Measurements from ENCODE around the gene TRIO.

The TRIO gene

GRCh38 chr5:14254686-14255085, 111.5 kb downstream of the TRIO start:
- ChIA-PET POLR2A (no interaction called here), CTCF (no interaction called here)
- no peak overlapping the region for H3K27ac ChIP-seq (ENCODE audit: extremely low read depth, low read depth, low read length)
- H3K4me3 ChIP-seq (ENCODE audit: low read depth, low read length), result no peak overlapping the region
- no peaks in the 10 kb centered on the region for H3K36me3 ChIP-seq (ENCODE audit: control insufficient read depth in 2 of 2, insufficient read depth in 1 of 2, low read length in 2 of 2)
- peaks cover 11% of the 10 kb centered on the region for H3K4me1 ChIP-seq (ENCODE audit: control insufficient read depth, insufficient read depth, low read length)
- TF ChIP-seq KLF1 (tag by site-specific recombination; IDR thresholded peaks at IDR 0.05) (no peak), HOXC10 (CRISPR knock-in tag; IDR thresholded peaks at IDR 0.05) (no peak), ZNF221 (tag by site-specific recombination; IDR thresholded peaks at IDR 0.05; ENCODE audit: borderline replicate concordance) (no peak), ZNF513 (tag by site-specific recombination; IDR thresholded peaks at IDR 0.05) (no peak), ZNF48 (tag by site-specific recombination; IDR thresholded peaks at IDR 0.05) (no peak), ZNF623 (tag by site-specific recombination; IDR thresholded peaks at IDR 0.05) (no peak), GFI1B (tag by site-specific recombination; IDR thresholded peaks at IDR 0.05) (no peak), ZNF510 (tag by site-specific recombination; IDR thresholded peaks at IDR 0.05; ENCODE audit: insufficient replicate concordance) (no peak), ZNF214 (tag by site-specific recombination; IDR thresholded peaks at IDR 0.05; ENCODE audit: borderline replicate concordance) (no peak), ZNF223 (tag by site-specific recombination; IDR thresholded peaks at IDR 0.05) (no peak), ZNF26 (tag by site-specific recombination; IDR thresholded peaks at IDR 0.05) (no peak), BCL6B (tag by site-specific recombination; IDR thresholded peaks at IDR 0.05) (no peak), ZBTB44 (tag by site-specific recombination; IDR thresholded peaks at IDR 0.05) (no peak), ZBTB21 (tag by site-specific recombination; IDR thresholded peaks at IDR 0.05) (no peak), ZNF596 (tag by site-specific recombination; IDR thresholded peaks at IDR 0.05) (no peak), MEIS1 (CRISPR knock-in tag; IDR thresholded peaks at IDR 0.05; ENCODE audit: borderline replicate concordance) (no peak), ZSCAN16 (tag by site-specific recombination; IDR thresholded peaks at IDR 0.05) (no peak)
- H3K9me3 ChIP-seq (ENCODE audit: control insufficient read depth, insufficient read depth, low read depth, low read length), result no peaks in the 10 kb centered on the region; the same call in 1 of the 2 replicates

GRCh38 chr5:14256026-14256690, 113.0 kb downstream of the TRIO start:
- Histone ChIP-seq H3K4me3 (ENCODE audit: low read depth, low read length) (no peak overlapping the region), H3K4me1 (ENCODE audit: control insufficient read depth, insufficient read depth, low read length) (peaks cover 15% of the 10 kb centered on the region), H3K9me3 (ENCODE audit: control insufficient read depth, insufficient read depth, low read depth, low read length) (no peaks in the 10 kb centered on the region; the same call in 1 of the 2 replicates), H3K27ac (ENCODE audit: extremely low read depth, low read depth, low read length) (no peak overlapping the region), H3K36me3 (ENCODE audit: control insufficient read depth in 2 of 2, insufficient read depth in 1 of 2, low read length in 2 of 2) (no peaks in the 10 kb centered on the region)
- CTCF ChIA-PET, result no interaction called here
- POLR2A ChIA-PET, result no interaction called here
- TF ChIP-seq KLF9 (tag by site-specific recombination; IDR thresholded peaks at IDR 0.05; ENCODE audit: low read depth) (peak; percentile 11; the same call in 1 of the 2 replicates), GLIS2 (tag by site-specific recombination; IDR thresholded peaks at IDR 0.05) (0 out of 2 replicates have a peak, but pooled peaks have one; percentile 34), OVOL3 (tag by site-specific recombination; IDR thresholded peaks at IDR 0.05) (no peak), KLF1 (tag by site-specific recombination; IDR thresholded peaks at IDR 0.05) (peak; percentile 74), ZNF274 (IDR thresholded peaks at IDR 0.05; ENCODE audit: low read length) (no peak; the same call in 1 of the 2 replicates), ZNF274 (tag by site-specific recombination; IDR thresholded peaks at IDR 0.05; ENCODE audit: borderline replicate concordance) (peak; percentile 91; the same call in 1 of the 2 replicates), SP3 (tag by site-specific recombination; IDR thresholded peaks at IDR 0.05) (0 out of 2 replicates have a peak, but pooled peaks have one; percentile 18), ZNF670 (tag by site-specific recombination; IDR thresholded peaks at IDR 0.05; ENCODE audit: low read depth) (no peak), KLF8 (tag by site-specific recombination; IDR thresholded peaks at IDR 0.05) (0 out of 2 replicates have a peak, but pooled peaks have one; percentile 12), PRDM10 (tag by site-specific recombination; IDR thresholded peaks at IDR 0.05) (peak; percentile 38; the same call in 1 of the 2 replicates)
